Raji (cell line): ENCODE results near the gene CACNA2D3.

Experiments used
- POLR2A ChIP-seq: IDR thresholded peaks from 2 replicates; pipeline ENCODE4 v1.6.1; 2011; ENCODE audit warnings: low read depth, low read length, control low read depth; ENCODE audit not compliant: insufficient read depth

CACNA2D3 gene

GRCh38 chr3:54122324-54123002, at the start of gene CACNA2D3:
Gene CACNA2D3 (plus strand): TSS chr3:54122552.
- no peak for TF ChIP-seq POLR2A

DNA sequence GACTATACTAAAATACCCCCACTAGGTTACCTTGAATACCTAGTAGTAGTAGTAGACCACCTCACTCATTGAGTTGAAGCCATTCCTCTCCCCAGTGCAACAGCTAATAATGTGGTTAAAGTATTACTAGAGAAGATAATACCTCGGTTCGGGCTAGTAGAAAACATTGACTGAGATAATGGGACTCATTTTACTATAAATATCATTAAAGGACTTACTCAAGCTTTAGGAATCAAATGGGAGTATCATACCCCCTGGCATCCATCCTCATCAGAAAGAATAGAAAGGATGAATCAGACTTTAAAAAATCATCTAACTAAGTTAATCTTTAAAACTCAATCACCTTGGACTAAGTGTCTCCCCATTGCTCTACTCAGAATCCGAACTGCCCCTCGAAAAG, 49.0 kb upstream of the CACNA2D3 start:
- TF ChIP-seq POLR2A = no peak

DNA sequence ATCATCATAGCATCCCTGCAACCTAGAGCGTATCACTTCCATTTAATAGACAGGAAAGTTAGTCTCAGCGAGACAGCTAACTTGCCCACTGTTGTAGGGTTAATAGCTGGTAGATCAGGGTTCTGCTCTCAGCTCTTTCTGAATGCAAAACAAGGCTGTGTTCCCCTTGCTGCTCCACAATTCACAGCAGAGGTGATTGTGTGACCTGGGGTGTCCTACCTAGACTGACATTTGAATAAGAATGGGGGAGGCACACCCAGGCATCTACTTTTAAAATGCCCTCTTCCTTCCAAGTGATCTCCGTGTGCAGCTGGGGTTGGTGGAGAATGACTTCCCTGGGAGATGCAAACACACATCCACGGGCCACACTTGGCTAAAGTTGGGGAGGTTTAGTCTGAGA, 43.0 kb upstream of the CACNA2D3 start:
- TF ChIP-seq POLR2A = no peak

GRCh38 chr3:54079730-54080325, 42.5 kb upstream of the CACNA2D3 start:
- no peak for TF ChIP-seq POLR2A

- TF ChIP-seq POLR2A = no peak
Observed at GRCh38 chr3:54083921-54084320, 38.4 kb upstream of the CACNA2D3 start.

DNA sequence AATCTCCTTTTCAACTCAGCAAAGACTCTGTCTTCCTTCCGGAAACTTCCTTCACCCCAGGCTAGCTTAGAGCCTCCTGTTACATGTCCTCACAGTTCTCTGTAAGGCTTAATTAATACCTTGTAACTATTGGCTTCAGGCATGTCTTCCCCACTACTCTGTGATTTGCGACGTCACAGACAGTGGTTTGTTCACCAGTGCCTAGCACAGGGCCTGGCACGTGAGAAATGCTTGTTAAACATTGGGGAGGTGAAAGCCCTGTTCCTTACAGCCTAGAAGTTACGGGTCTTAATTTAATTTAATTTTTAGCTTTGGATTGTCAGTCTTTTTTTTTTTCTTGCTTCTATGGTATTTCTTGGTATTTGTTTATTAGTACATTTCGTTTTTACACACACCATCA, 36.4 kb upstream of the CACNA2D3 start:
- no peak for TF ChIP-seq POLR2A

- TF ChIP-seq POLR2A = no peak
Observed at GRCh38 chr3:54086652-54087405, 35.5 kb upstream of the CACNA2D3 start.

- no peak for TF ChIP-seq POLR2A
Observed at GRCh38 chr3:54087581-54088410, 34.6 kb upstream of the CACNA2D3 start.

- TF ChIP-seq POLR2A = no peak
Observed at GRCh38 chr3:54093491-54094248, 28.7 kb upstream of the CACNA2D3 start.

- no peak for TF ChIP-seq POLR2A
Observed at GRCh38 chr3:54094926-54095325, 27.4 kb upstream of the CACNA2D3 start.

- no peak for TF ChIP-seq POLR2A
Observed at GRCh38 chr3:54099381-54099780, 23.0 kb upstream of the CACNA2D3 start.

DNA sequence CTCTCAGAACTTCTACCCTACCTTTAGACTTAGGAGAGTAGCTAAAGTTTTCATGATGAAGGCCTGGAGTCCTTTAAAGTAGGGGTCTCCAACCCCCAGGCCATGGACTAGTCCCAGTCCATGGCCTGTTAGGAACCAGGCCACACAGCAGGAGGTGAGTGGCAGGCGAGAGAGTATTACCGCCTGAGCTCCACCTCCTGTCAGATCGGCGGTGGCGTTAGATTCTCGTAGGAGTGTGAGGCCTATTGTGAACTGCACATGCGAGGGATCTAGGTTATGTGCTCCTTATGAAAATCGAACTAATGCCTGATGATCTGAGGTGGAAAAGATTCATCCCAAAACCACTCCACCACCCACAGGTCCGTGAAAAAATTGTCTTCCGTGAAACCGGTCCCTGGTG, 18.3 kb upstream of the CACNA2D3 start:
- no peak for TF ChIP-seq POLR2A

DNA sequence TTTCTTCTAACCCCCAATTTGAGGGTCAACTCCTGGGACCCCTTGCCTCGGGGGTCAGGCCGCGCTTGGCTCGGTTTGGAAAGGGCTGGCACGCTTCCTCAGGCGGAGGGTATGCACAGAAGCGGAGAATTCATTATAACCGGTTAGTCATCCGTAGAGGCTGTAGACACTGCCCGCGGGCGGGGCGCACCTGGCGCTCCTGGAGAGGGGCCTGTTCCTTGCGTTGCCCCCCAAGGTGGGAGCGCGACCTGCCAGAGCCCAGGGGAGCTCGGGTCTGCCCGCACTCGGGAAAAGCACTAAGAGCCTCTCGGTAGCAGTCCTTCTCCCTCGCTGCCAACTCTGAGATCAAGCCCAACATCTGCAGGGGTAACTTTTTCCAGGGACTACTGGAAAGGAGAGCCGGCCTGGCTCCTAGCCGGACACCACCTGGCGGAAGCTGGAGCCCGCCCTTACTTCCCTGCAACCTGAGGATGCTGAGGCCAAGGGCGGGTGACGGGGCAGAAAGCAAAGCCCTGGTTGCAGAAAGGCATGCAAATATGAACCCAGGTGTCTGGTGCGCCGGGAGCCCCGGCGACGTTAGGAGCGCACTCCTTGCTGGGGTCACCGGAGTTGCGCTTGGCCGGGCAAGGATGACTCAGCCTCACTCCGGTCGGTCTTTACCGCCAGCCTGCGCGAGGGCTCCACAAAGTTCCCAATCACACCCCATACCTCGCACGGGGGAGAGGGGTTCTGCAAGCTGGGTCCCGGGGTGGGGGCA, 1.5 kb upstream of the CACNA2D3 start:
- TF ChIP-seq POLR2A = no peak
